HG02870 (cell line): ENCODE measurements around the gene MCEMP1.

ENCODE experiments used
- ATAC-seq: cut with Tn5 transposase; IDR thresholded peaks from one replicate; pipeline ENCODE4 v1.9.1; 2021; ENCODE audit warnings: mild to moderate bottlenecking, moderate library complexity; ENCODE audit not compliant: unreplicated experiment

MCEMP1 gene

DNA sequence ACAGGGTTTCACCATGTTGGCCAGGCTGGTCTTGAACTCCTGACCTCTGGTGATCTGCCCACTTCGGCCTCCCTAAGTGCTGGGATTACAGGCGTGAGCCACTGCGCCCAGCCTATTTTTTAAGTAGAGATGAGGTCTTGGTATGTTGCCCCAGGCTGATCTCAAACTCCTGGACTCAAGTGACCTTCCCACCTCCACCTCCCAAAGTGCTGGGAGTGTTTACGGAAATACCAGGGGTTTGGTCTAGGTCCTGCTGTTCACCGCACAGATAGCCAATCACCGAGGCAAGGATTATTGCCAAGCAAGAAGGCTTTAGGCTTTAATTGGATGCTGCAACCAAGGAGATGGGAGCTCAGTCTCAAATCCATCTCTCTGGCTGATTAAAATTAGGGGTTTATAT, 43.5 kb downstream of the MCEMP1 start:
- no peak for ATAC-seq

DNA sequence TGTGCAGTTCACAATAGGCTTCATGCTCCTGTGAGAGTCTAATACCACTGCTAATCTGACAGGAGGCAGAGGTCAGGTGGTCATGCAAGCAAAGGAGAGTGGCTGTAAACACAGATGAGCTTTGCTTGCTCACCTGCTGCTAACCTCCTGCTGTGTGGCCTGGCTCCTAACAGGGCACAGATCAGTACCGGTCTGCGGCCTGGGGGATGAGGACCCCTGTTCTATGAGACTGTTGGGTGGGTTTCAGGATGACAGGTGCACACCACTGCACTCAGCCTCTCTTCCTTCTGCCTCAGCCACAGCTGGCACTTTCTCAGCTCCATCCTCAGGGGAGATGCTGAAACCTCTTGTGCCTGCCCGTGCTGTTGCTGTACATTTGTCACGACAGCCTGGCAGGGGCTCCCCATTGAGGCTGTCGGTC, 45.4 kb downstream of the MCEMP1 start:
- ATAC-seq, result no peak

DNA sequence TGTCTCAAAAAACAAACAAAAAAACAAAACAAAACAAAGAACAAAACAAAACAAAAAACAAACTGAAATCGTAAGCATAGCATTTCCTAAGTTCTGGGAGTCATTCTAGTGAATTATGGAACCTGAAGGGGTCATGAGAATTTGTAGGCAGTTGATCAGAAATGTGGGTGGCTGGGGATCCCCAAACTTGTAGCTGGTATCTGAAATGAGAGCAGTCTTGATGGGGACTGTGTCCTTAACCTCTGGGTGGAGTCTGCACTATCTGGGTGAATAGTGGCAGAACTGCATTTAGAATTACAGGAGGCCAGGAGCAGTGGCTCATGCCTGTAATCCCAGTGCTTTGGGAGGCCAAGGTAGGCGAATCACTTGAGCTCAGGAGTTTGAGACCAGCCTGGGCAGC, 48.9 kb downstream of the MCEMP1 start:
- no peak for ATAC-seq

DNA sequence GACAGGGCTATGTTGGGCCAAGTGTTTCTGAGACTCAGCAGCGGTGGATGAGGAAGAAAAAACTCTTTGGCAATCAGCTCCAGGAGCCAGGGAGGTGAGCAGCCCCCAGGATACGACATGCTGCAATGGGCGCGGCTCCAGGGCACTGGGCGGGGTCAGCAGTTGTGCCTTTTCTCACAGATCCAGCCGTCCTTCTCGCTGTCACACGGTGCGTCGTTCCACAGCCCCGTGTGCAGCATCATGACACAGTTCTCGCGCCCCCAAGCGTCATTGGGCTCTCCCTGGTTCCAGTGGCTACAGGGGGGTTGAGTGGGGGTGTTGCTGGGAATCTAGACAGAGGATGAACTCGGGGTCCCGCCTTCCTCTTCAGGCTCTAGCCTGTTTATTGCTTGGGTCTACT, 52.3 kb downstream of the MCEMP1 start:
- no peak for ATAC-seq
